Fibroblast of skin of right biceps (primary cell): ENCODE measurements around the gene IGSF9B.

ENCODE experiments used
- DNase-seq: peaks from one replicate; pipeline ENCODE4 v3.0.0-alpha.2; 2013

IGSF9B gene

GRCh38 chr11:133982876-133983275, 26.1 kb upstream of the IGSF9B start:
- no peak for DNase-seq

- DNase-seq = no peak
These were observed 25.4 kb upstream of the IGSF9B start for GRCh38 chr11:133982151-133982550.

DNA sequence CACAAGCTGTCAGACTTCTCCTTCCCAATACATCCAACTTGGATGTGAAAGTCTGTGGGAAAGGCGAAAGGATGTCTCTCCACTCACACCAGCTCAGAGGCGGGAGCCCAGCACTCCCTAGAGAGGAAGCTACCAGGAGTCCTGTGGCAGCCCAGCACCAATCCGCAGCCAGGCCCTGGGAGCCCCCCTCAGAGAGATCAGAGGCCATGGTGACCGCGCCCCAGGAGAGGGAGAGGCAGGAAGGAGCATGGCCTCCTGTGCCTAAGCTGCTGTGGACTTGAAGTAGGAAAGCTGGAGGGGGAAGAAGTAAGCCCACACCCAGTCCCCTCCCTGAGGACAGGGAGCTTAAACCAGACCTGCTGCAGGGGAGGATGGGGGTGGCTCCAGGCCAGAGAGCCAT, 24.4 kb upstream of the IGSF9B start:
- no peak for DNase-seq

DNA sequence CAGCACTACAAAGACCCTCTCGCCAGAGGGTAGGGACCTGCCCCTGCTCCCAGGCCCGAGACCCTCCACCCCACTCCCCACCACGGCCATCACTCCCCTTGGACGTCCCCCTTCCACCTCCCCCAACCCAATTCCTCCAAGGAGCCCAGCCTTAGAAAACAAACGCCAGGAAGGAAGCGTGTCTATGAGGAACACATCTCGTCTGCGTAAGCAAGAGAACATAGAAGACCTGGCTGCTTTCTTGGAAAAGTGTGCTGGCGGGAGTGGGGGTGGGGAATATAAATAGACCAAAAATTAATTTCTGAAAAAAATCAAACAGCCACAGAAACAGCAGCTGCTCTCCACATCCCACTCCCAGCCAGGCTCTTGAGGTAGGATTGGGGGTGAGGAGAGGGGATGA, 23.9 kb upstream of the IGSF9B start:
- DNase-seq = no peak

DNA sequence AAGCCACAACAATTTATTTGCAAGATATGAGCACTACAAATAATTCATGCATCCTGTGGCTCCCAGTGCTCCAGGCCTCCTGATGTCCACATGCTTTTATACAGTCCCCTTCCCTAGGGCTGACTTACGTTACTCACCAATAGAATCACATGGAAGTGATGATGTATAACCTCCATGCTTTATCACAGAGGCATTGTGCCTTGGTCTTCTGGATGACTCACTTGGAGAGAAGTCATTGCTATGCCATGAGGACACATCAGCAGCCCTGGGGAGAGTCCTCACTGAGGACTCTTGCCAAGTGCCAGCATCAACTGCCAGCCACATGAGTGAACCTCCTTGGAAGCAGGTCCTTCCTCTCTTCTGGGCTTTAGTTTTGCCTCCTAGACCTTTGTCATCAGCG, 22.0 kb upstream of the IGSF9B start:
- DNase-seq = peak; percentile 18

- no peak for DNase-seq
These were observed 20.4 kb upstream of the IGSF9B start for GRCh38 chr11:133977067-133977677.

- DNase-seq = no peak
These were observed 18.7 kb upstream of the IGSF9B start for GRCh38 chr11:133975488-133975849.

DNA sequence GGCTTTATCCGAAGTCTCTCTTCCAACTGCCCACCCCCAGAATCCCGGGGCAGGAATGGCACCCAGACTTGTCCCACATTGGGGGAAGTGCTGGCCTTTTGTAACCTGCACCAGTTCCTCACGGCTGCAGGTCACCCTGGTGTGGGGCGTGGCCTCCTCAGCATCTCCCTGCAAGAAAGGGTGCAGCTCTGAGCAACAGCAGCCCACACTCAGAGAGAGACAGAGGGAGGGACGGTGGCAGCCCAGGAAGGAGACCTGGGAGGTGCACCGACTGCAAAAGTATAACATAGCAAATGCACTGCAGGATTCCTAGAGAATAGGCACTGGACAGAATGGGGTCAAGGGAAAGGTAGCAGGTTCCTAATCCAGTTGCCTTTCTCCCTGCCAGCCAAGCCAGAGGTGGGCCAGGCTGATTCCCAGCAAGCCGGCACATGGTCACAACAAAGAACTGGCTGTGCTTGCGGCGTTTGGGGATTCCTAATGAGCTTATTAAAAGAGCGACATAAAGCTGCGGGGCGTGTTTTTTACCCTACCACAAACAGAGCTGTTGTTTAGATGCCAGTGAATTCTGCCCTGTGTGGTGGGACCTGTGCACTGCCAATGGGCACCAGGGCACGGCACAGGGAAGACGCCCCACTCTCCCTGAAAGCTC, 18.2 kb upstream of the IGSF9B start:
- DNase-seq = no peak

- no peak for DNase-seq
These were observed 15.1 kb upstream of the IGSF9B start for GRCh38 chr11:133971881-133972280.

DNA sequence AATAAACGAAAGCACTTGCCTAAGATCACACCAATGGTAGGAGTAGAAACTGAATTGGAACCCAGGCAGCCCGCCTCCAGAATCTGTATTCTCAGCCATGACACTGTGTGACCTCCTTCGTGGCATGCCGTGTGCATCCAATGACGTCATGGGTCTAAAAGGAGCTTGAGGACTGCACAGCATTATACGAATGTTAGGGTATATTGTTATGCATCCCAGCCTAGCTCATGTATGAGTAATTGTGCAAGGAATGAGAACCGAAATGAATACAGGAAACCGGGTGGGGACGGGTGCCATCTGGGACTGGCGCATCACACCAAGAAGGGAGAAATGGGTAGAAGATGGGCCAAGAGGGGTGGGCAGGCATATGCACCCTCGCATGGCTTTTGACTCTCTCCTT, 12.3 kb upstream of the IGSF9B start:
- no peak for DNase-seq

- no peak for DNase-seq
These were observed 11.5 kb upstream of the IGSF9B start for GRCh38 chr11:133968300-133968699.

- DNase-seq = no peak
These were observed 11.0 kb upstream of the IGSF9B start for GRCh38 chr11:133967599-133968238.

- no peak for DNase-seq
These were observed 10.3 kb upstream of the IGSF9B start for GRCh38 chr11:133966921-133967598.

DNA sequence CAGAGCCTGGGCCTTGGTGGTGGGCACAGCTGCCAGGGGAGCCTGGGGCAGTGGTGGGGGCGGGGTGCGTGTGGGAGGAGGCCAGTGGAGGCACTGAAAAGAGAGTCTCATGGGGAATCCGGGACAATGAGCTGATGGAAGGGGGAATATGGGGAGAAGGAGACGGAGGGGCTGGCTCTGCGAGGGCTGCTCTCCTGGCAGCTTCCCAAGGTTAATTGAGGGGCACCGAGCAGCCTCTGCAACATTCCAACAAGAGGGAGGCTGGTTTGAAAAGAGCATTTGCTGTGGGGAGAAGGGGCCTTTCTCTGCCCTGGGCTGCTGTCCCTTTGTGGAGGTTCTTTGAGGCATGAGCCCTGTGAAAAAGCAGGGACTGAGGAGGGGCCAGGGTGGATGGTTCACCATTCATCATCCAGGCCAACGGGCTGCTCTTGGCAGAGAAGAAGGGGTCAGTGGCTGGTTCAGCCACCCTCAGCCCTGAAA, 9.4 kb upstream of the IGSF9B start:
- no peak for DNase-seq

DNA sequence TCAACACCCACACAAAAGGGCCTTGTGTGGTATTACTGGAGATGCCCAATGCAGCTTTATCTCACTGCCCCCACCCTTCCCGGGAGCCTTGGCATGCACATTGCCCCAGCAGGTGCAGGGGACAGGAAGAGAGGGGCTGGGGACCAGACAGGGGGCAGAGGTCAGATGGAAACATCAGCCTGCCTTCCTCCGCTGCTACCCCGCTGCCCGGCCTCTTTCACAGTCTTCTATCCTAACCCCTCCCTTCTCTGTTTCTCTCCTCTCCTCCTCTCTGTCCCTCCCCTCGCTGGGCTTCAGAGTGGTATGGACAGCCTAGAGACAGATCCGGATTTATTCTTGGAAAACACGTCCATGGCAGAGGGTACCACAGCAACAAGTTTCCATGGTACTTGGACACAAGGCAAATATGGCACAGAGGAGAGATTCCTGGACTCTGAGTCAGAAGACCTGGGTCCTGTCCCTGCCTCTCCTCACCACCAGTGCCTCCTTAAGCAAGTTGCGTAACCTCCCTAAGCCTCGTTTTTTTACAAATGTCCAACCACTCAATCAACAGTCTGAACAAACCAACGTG, 8.3 kb upstream of the IGSF9B start:
- no peak for DNase-seq

GRCh38 chr11:133964356-133964755, 7.6 kb upstream of the IGSF9B start:
- DNase-seq = no peak

- no peak for DNase-seq
These were observed 5.1 kb upstream of the IGSF9B start for GRCh38 chr11:133961890-133962289.

DNA sequence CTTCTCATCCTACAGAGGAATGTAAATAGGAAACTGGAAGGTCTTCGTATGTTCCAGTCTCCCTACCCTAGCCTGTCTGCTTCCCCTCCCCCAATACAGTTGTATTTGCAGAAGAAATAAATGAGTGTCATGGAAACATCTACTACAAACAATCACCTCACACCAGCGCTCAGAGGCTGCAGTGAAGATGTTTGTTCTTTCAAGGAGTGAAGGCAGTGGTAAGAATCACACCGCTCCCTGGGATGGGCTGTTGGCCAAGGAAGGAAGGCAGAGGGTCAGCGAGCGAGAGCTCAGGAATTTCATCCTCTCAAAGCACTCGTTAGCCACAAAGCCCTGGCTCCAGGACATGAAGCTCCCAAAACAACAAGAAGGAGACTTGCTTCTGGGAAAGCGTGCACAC, 1.1 kb upstream of the IGSF9B start:
- peak; percentile 22 for DNase-seq

DNA sequence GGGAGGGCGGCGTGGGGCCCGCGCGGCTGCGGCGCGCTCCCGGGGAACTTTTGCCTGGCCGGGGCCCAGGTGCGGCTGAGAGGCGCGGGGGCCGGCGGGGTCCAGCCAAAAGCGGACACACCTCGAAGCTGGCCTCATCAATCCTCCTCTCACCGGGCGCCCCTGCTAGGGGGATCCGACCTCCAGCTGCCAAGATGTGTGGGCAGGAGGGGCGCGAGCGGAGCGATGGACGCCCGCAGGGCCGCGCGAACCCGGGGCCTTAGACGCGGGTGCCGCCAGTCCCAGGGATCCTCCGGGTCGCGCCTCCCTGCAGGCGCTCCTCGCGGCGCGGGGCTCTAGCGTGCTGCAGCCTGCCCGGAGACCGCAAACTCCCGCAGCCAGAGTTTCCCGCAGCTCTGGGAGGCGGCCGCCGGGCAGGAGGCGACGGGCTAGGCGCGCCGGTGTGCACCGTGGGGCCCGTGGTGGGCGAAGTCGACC, 785 bp downstream of the IGSF9B start:
- DNase-seq = no peak

GRCh38 chr11:133955081-133955891, 1.5 kb downstream of the IGSF9B start:
- no peak for DNase-seq

DNA sequence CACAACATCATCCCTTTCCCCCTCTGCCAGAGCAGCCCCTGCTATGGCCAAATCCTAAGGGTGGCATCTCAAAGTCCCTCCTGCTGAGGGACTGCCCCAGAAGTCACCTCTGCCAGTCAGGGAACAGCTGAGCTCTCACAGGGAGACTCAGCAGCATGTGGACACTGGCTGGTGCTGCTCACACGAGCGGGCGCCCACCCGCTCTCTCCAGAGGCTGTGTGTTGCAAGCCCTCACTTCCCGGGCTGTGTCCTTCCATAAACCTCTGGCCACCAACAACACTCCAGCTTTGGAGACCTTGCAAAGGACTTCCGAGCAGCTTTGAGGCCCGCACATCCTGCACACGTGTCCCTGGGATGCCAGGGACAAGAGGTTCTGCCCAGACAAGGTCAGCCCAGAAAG, 2.8 kb downstream of the IGSF9B start:
- DNase-seq = no peak

- DNase-seq = no peak
These were observed 3.2 kb downstream of the IGSF9B start for GRCh38 chr11:133953547-133953946.
